Transverse colon (tissue), 3 donors: ENCODE results near the gene STK24.

ENCODE experiments used
- CTCF ChIP-seq, 5 experiments: fragments of 200-600 bp in 3 of 5; fragments of 450-650 bp in 2 of 5; sonication (generic) in 3 of 5; IDR thresholded peaks; 1 replicate in 2 of 5; 2 replicates in 3 of 5; pipeline ENCODE4 v1.5.1; 2016 to 2017; ENCODE audit warnings: antibody characterized with exemption in 5 of 5, inconsistent platforms in 3 of 5, mild to moderate bottlenecking in 2 of 5, moderate library complexity in 1 of 5
- POLR2A ChIP-seq: fragments of 450-650 bp; IDR thresholded peaks from one replicate; pipeline ENCODE4 v1.6.1; 2016; ENCODE audit warnings: antibody characterized with exemption, mild to moderate bottlenecking, moderate library complexity

- TF ChIP-seq CTCF (IDR thresholded peaks at IDR 0.05) (no peak), POLR2A (no peak)
Measured at GRCh38 chr13:98585946-98586345, 9.0 kb upstream of the STK24 start.
